H1 (cell line): ENCODE data around the gene RTTN. TPM values are rescaled to one million over a fixed set of nuclear protein-coding genes. Genes with fewer than 3 reads are reported as not detected.

Experiments
- CTCF ChIA-PET: fragments of 300-600 bp; sonication (Branson Sonifier 250); formaldehyde crosslinking; loops from one replicate; lab custom pipeline; 2021; ENCODE audit not compliant: partially characterized antibody; lab: Charles Lee
- POLR2A ChIA-PET: fragments of 300-600 bp; sonication (Branson Sonifier 250); formaldehyde crosslinking; loops from one replicate; lab custom pipeline; 2021; ENCODE audit warnings: inconsistent platforms; ENCODE audit not compliant: partially characterized antibody; lab: Charles Lee
- DNase-seq, 2 experiments: peaks; one replicate each; pipeline versions ENCODE4 v3.0.0 to v3.0.0-alpha.2; 2010 to 2022; ENCODE audit warnings: low spot score in 2 of 2, low read depth in 1 of 2, mixed read lengths in 1 of 2
- FAIRE-seq: peaks from 2 replicates; lab custom pipeline; 2011; peaks lifted over from hg19 to GRCh38; lab: Jason Lieb, UNC
- H2AFZ ChIP-seq: 2 replicates; pipeline ENCODE4 v1.8.1; 2012; ENCODE audit warnings: low read length, inconsistent platforms
- H2AK5ac ChIP-seq: 2 replicates; pipeline ENCODE4 v1.6.1; 2013; ENCODE audit warnings: low read depth, low read length
- H2BK120ac ChIP-seq: replicated peaks from 2 replicates; pipeline ENCODE3; 2013; ENCODE audit warnings: low read depth, low read length, inconsistent platforms
- H2BK12ac ChIP-seq: 2 replicates; pipeline ENCODE4 v1.6.1; 2013; ENCODE audit warnings: low read depth, low read length
- H2BK15ac ChIP-seq: 2 replicates; pipeline ENCODE4 v1.6.1; 2013; ENCODE audit warnings: low read length
- H2BK20ac ChIP-seq: 2 replicates; pipeline ENCODE4 v1.6.1; 2013; ENCODE audit warnings: low read length
- H2BK5ac ChIP-seq: 2 replicates; pipeline ENCODE4 v1.6.1; 2013; ENCODE audit warnings: low read depth, low read length
- H3K14ac ChIP-seq: 2 replicates; pipeline ENCODE4 v1.6.1; 2013; ENCODE audit warnings: inconsistent platforms; ENCODE audit not compliant: insufficient read length
- H3K18ac ChIP-seq: 2 replicates; pipeline ENCODE4 v1.6.1; 2013; ENCODE audit warnings: low read length; ENCODE audit errors: extremely low read depth
- H3K23ac ChIP-seq: 2 replicates; pipeline ENCODE4 v1.6.1; 2013; ENCODE audit warnings: inconsistent platforms; ENCODE audit not compliant: insufficient read length
- H3K23me2 ChIP-seq: 2 replicates; pipeline ENCODE4 v1.6.1; 2013; ENCODE audit warnings: low read depth, low read length
- H3K27ac ChIP-seq: 2 replicates; pipeline ENCODE4 v1.6.1; 2011; ENCODE audit warnings: low read depth, low read length, inconsistent platforms
- H3K27me3 ChIP-seq, 4 experiments: replicated peaks in 1 of 4; 1 replicate in 1 of 4; 2 replicates in 3 of 4; pipeline versions ENCODE4 v1.6.1 to v1.8.1; 2011 to 2013; ENCODE audit warnings: low read length in 3 of 4, mild to moderate bottlenecking in 3 of 4, inconsistent platforms in 2 of 4, mixed read lengths in 2 of 4, moderate library complexity in 1 of 4; ENCODE audit not compliant: control insufficient read depth in 3 of 4, insufficient read depth in 3 of 4; ENCODE audit errors: extremely low read depth in 1 of 4
- H3K36me3 ChIP-seq, 4 experiments: 2 replicates each; pipeline versions ENCODE4 v1.6.1 to v1.8.1; 2011 to 2013; ENCODE audit warnings: mild to moderate bottlenecking in 4 of 4, low read length in 3 of 4, moderate library complexity in 2 of 4, control low read depth in 1 of 4, inconsistent platforms in 1 of 4; ENCODE audit not compliant: insufficient read depth in 4 of 4, control insufficient read depth in 2 of 4
- H3K4ac ChIP-seq: replicated peaks from 2 replicates; pipeline ENCODE3; 2013; ENCODE audit warnings: low read length, low read depth, mixed read lengths, inconsistent platforms; ENCODE audit not compliant: insufficient read length
- H3K4me1 ChIP-seq, 4 experiments: replicated peaks in 1 of 4; 1 replicate in 1 of 4; 2 replicates in 3 of 4; pipeline versions ENCODE4 v1.6.1 to v1.8.1; 2011 to 2013; ENCODE audit warnings: low read length in 3 of 4, inconsistent platforms in 2 of 4, mixed read lengths in 1 of 4; ENCODE audit not compliant: insufficient read depth in 4 of 4, control insufficient read depth in 3 of 4
- H3K4me2 ChIP-seq, 2 experiments: 2 replicates each; pipeline versions ENCODE4 v1.6.1 to v1.8.1; 2011 to 2013; ENCODE audit warnings: low read depth in 2 of 2, low read length in 2 of 2, control low read depth in 1 of 2, inconsistent platforms in 1 of 2, mild to moderate bottlenecking in 1 of 2; ENCODE audit not compliant: insufficient read depth in 1 of 2
- H3K4me3 ChIP-seq, 4 experiments: fragments of 200-600, 300-600 bp in 1 of 4; sonication (generic), shearing (Covaris generic), sonication (Bioruptor Twin) in 1 of 4; 2 replicates each; pipeline versions ENCODE4 v1.5.1 to v1.8.1; 2011 to 2016; ENCODE audit warnings: low read length in 4 of 4, low read depth in 3 of 4, control low read depth in 2 of 4, inconsistent platforms in 2 of 4, mild to moderate bottlenecking in 2 of 4, mixed read lengths in 1 of 4, moderate library complexity in 1 of 4; ENCODE audit not compliant: insufficient read depth in 2 of 4; ENCODE audit errors: extremely low read depth in 1 of 4
- H3K56ac ChIP-seq: replicated peaks from 2 replicates; pipeline ENCODE3; 2013; ENCODE audit warnings: low read depth, mild to moderate bottlenecking, mixed read lengths, low read length, inconsistent platforms; ENCODE audit not compliant: insufficient read length
- H3K79me1 ChIP-seq: 2 replicates; pipeline ENCODE4 v1.6.1; 2013; ENCODE audit warnings: low read depth, low read length, control low read depth
- H3K79me2 ChIP-seq, 2 experiments: 2 replicates each; pipeline versions ENCODE4 v1.6.1 to v1.8.1; 2012 to 2013; ENCODE audit warnings: low read length in 2 of 2, mild to moderate bottlenecking in 2 of 2, inconsistent platforms in 1 of 2; ENCODE audit not compliant: insufficient read depth in 2 of 2, control insufficient read depth in 1 of 2
- H3K9ac ChIP-seq, 4 experiments: replicated peaks in 1 of 4; 1 replicate in 1 of 4; 2 replicates in 3 of 4; pipeline versions ENCODE4 v1.6.1 to v1.8.1; 2011 to 2013; ENCODE audit warnings: low read depth in 3 of 4, low read length in 3 of 4, control low read depth in 2 of 4, mild to moderate bottlenecking in 2 of 4, moderate library complexity in 2 of 4, inconsistent platforms in 1 of 4; ENCODE audit errors: extremely low read depth in 1 of 4
- H3K9me3 ChIP-seq, 2 experiments: 2 replicates each; pipeline versions ENCODE4 v1.6.1 to v1.8.1; 2012 to 2013; ENCODE audit warnings: mild to moderate bottlenecking in 2 of 2, moderate library complexity in 2 of 2, control low read depth in 1 of 2, inconsistent platforms in 1 of 2, low read depth in 1 of 2, low read length in 1 of 2, mixed read lengths in 1 of 2; ENCODE audit not compliant: insufficient read depth in 2 of 2
- H4K20me1 ChIP-seq, 2 experiments: replicated peaks in 1 of 2; 2 replicates each; pipeline versions ENCODE3 to v1.8.1; 2011 to 2013; ENCODE audit warnings: inconsistent platforms in 2 of 2, low read length in 2 of 2, mild to moderate bottlenecking in 1 of 2; ENCODE audit not compliant: insufficient read depth in 2 of 2, control insufficient read depth in 1 of 2
- H4K5ac ChIP-seq: 2 replicates; pipeline ENCODE4 v1.6.1; 2013; ENCODE audit warnings: low read length, low read depth, mixed read lengths, inconsistent platforms; ENCODE audit not compliant: insufficient read length
- H4K8ac ChIP-seq: 2 replicates; pipeline ENCODE4 v1.8.0; 2013; ENCODE audit warnings: mild to moderate bottlenecking, moderate library complexity, low read length, inconsistent platforms; ENCODE audit not compliant: insufficient read depth; ENCODE audit errors: extremely low read depth
- H4K91ac ChIP-seq: replicated peaks from 2 replicates; pipeline ENCODE3; 2013; ENCODE audit warnings: low read length, mixed read lengths, inconsistent platforms; ENCODE audit not compliant: insufficient read length
- ASH2L ChIP-seq: fragments of 200-600, 300-600 bp; sonication (generic); IDR thresholded peaks from one replicate; pipeline ENCODE4 v1.7.1; 2017; ENCODE audit warnings: low read length
- ATF3 ChIP-seq: IDR thresholded peaks from 2 replicates; pipeline ENCODE4 v1.6.1; 2011; ENCODE audit warnings: low read depth, mild to moderate bottlenecking, low read length; ENCODE audit not compliant: insufficient read depth
- JUND ChIP-seq: IDR thresholded peaks from 2 replicates; pipeline ENCODE4 v1.6.1; 2011; ENCODE audit warnings: mild to moderate bottlenecking, improper control_type of control experiment, low read length
- NANOG ChIP-seq: IDR thresholded peaks from 2 replicates; pipeline ENCODE4 v1.6.1; 2011; ENCODE audit warnings: low read length, low read depth, mild to moderate bottlenecking, inconsistent platforms; ENCODE audit not compliant: insufficient read depth, poor library complexity, severe bottlenecking
- PHF8 ChIP-seq: fragments of 200-600 bp; sonication (generic); conservative IDR thresholded peaks from 2 replicates; pipeline ENCODE4 v1.7.1; 2012; ENCODE audit warnings: low read depth, mild to moderate bottlenecking, inconsistent platforms, low read length, moderate library complexity
- RBBP5 ChIP-seq: IDR thresholded peaks from 2 replicates; pipeline ENCODE4 v1.7.1; 2012; ENCODE audit warnings: low read depth, mild to moderate bottlenecking, inconsistent platforms, low read length, moderate library complexity, borderline replicate concordance
- SAP30 ChIP-seq: fragments of 300-600 bp; sonication (generic); IDR thresholded peaks from 2 replicates; pipeline ENCODE4 v1.7.1; 2012; ENCODE audit warnings: low read length, moderate library complexity, mild to moderate bottlenecking, inconsistent platforms; ENCODE audit not compliant: insufficient read depth, insufficient replicate concordance
- SUZ12 ChIP-seq: fragments of 200-600 bp; sonication (generic); IDR thresholded peaks from 2 replicates; pipeline ENCODE4 v1.6.1; 2012; ENCODE audit warnings: mild to moderate bottlenecking, inconsistent platforms, low read length, moderate library complexity, mixed read lengths
- TAF7 ChIP-seq: optimal IDR thresholded peaks from 2 replicates; pipeline ENCODE3; 2011; ENCODE audit warnings: low read depth, mild to moderate bottlenecking, inconsistent platforms, low read length, moderate library complexity, borderline replicate concordance
- WGBS, 2 experiments: shearing (Covaris generic) in 1 of 2; methylation state at CpG; one replicate each; pipeline versions ENCODE4 v1.1.6 to v1.1.7; 2013 to 2015; ENCODE audit warnings: low lambda C conversion rate in 2 of 2, mixed read lengths in 2 of 2, inconsistent platforms in 1 of 2, low coverage in 1 of 2, missing lambda C conversion rate in 1 of 2; ENCODE audit not compliant: insufficient replicate concordance in 2 of 2, insufficient coverage in 1 of 2, insufficient read length in 1 of 2; ENCODE audit errors: extremely low coverage in 1 of 2, missing lambda C conversion rate in 1 of 2; 5-methylcytosine and 5-hydroxymethylcytosine counted together
- polyA plus RNA-seq, 7 experiments: library from polyadenylated mRNA; depleted of rRNA in 3 of 7; stranded (reverse) in 5 of 7; unstranded in 2 of 7; fragments of >200 nt in 5 of 7; fragments of 200-250 nt in 2 of 7; gene quantifications; 1 replicate in 5 of 7; 2 replicates in 1 of 7; 4 replicates in 1 of 7; pipeline versions ENCODE4 v1.2.1 to v1.2.3, GENCODE V29; 2011 to 2013; ENCODE audit warnings: missing spikeins in 2 of 7, mixed read lengths in 2 of 7
- total RNA-seq: library from RNA; stranded (reverse); fragmentation: NEBNext Ultra II Directional; extraction: Animal tissue kit (Norgen Biotek cat#: 25700); gene quantifications from 2 replicates; pipeline ENCODE4 v1.2.1, GENCODE V29; 2021

Gene RTTN
- total and polyA plus RNA-seq, 2 of the 8 experiments (the other 6 are each of a cell fraction or from before 2014, with no cell fraction given) = 9.1 to 21.4 TPM

- H3K4ac ChIP-seq = no peak overlapping the region
- 97% methylated on average over 8 of the region's 8 CpGs; no CpG with 5 or more reads in 1 of the 2 experiments for WGBS, 2 experiments
- TF ChIP-seq RBBP5 (no peak), ATF3 (no peak), NANOG (no peak), SAP30 (no peak), JUND (no peak), TAF7 (no peak), PHF8 (no peak), ASH2L (no peak), SUZ12 (no peak)
- H2BK12ac ChIP-seq = no peak overlapping the region
- no peak overlapping the region for H4K5ac ChIP-seq
- H2BK5ac ChIP-seq = no peak overlapping the region; the same call in 1 of the 2 replicates
- H3K9ac ChIP-seq = no peak overlapping the region
- H3K9me3 ChIP-seq = no peaks in the 10 kb centered on the region
- no peak overlapping the region for H2BK120ac ChIP-seq
- no peak overlapping the region for H3K23ac ChIP-seq
- DNase-seq (no peak), FAIRE-seq (no peak)
- no peak overlapping the region for H2BK15ac ChIP-seq
- H3K36me3 ChIP-seq = no peaks in the 10 kb centered on the region
- H3K27me3 ChIP-seq = no peaks in the 10 kb centered on the region
- no peak overlapping the region; the same call in 1 of the 2 replicates for H3K27ac ChIP-seq
- no peak overlapping the region for H2BK20ac ChIP-seq
- ChIA-PET CTCF (interaction anchor here (1.3 kb wide), 1 partner anchor 9 kb away, joined by 3 read pairs; no protein-coding TSS in a partner anchor), POLR2A (no interaction called here)
- no peak overlapping the region; the same call in 1 of the 2 replicates for H4K8ac ChIP-seq
- no peaks in the 10 kb centered on the region for H3K4me1 ChIP-seq
- H3K18ac ChIP-seq = no peak overlapping the region
- H4K20me1 ChIP-seq = peaks cover 0 to 1% of the 10 kb centered on the region in 2 experiments
- H3K23me2 ChIP-seq = no peaks in the 10 kb centered on the region
- H3K56ac ChIP-seq = no peak overlapping the region
- H3K4me2 ChIP-seq = no peak overlapping the region
- no peak overlapping the region for H4K91ac ChIP-seq
- H3K79me1 ChIP-seq = no peaks in the 10 kb centered on the region
- no peaks in the 10 kb centered on the region for H3K79me2 ChIP-seq
- H3K14ac ChIP-seq = no peak overlapping the region
- no peak overlapping the region for H2AFZ ChIP-seq
- no peak overlapping the region for H2AK5ac ChIP-seq
- H3K4me3 ChIP-seq = no peak overlapping the region
Measured at GRCh38 chr18:70036771-70037347, 168.6 kb downstream of the RTTN start.
